ENCODE results near the gene STH. TPM values are rescaled to one million over a fixed set of nuclear protein-coding genes. Genes with fewer than 3 reads are reported as not detected.

STH gene
- total and polyA plus RNA-seq, 2 donors (not counting 1 experiment from before 2014, with no cell fraction given) = not detected

- no peak overlapping the region for H3K4me2 ChIP-seq (ENCODE audit: extremely low read depth, insufficient read depth, low read length)
- no peak overlapping the region for H2AFZ ChIP-seq (ENCODE audit: low read length)
- H3K4me1 ChIP-seq (ENCODE audit: control insufficient read depth, extremely low read depth, insufficient read depth, low read length) = peaks cover 2% of the 10 kb centered on the region
- H3K27ac ChIP-seq (ENCODE audit: insufficient read depth, low read length) = no peak overlapping the region
- no peaks in the 10 kb centered on the region for H3K9me3 ChIP-seq (ENCODE audit: control insufficient read depth, insufficient read depth, low read depth, low read length)
- no peaks in the 10 kb centered on the region for H3K36me3 ChIP-seq (ENCODE audit: control insufficient read depth, insufficient read depth, low read length)
- H4K20me1 ChIP-seq (ENCODE audit: control insufficient read depth, extremely low read depth, insufficient read depth, low read length) = no peaks in the 10 kb centered on the region
- H3K9ac ChIP-seq (ENCODE audit: insufficient read depth, low read length) = no peak overlapping the region
- TF ChIP-seq EZH2 (IDR thresholded peaks at IDR 0.05; ENCODE audit: low read length, missing control alignments) = no peak
- TF ChIP-seq, protein P1, sequence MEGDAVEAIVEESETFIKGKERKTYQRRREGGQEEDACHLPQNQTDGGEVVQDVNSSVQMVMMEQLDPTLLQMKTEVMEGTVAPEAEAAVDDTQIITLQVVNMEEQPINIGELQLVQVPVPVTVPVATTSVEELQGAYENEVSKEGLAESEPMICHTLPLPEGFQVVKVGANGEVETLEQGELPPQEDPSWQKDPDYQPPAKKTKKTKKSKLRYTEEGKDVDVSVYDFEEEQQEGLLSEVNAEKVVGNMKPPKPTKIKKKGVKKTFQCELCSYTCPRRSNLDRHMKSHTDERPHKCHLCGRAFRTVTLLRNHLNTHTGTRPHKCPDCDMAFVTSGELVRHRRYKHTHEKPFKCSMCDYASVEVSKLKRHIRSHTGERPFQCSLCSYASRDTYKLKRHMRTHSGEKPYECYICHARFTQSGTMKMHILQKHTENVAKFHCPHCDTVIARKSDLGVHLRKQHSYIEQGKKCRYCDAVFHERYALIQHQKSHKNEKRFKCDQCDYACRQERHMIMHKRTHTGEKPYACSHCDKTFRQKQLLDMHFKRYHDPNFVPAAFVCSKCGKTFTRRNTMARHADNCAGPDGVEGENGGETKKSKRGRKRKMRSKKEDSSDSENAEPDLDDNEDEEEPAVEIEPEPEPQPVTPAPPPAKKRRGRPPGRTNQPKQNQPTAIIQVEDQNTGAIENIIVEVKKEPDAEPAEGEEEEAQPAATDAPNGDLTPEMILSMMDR (conservative IDR thresholded peaks at IDR 0.05 in 1 of 2, IDR thresholded peaks at IDR 0.05 in 1 of 2; ENCODE audit: low read depth in 1 of 2, low read length in 2 of 2) = no peak
- no peak overlapping the region for H3K4me3 ChIP-seq (replicated peaks in 1 of 4; ENCODE audit: control extremely low read depth in 1 of 4, insufficient read depth in 1 of 4, low read depth in 3 of 4, low read length in 4 of 4)
- peaks cover 14% of the 10 kb centered on the region for H3K27me3 ChIP-seq (ENCODE audit: control insufficient read depth, insufficient read depth, low read length)
- no peak for DNase-seq (ENCODE audit: low read depth in 2 of 2)
- H3K79me2 ChIP-seq (ENCODE audit: control insufficient read depth, insufficient read depth, low read length) = no peaks in the 10 kb centered on the region
Measured at GRCh38 chr17:45950888-45951287, 48.2 kb upstream of the STH start.

- H3K4me3 ChIP-seq (replicated peaks in 1 of 4; ENCODE audit: control extremely low read depth in 1 of 4, insufficient read depth in 1 of 4, low read depth in 3 of 4, low read length in 4 of 4) = no peak overlapping the region
- no peak overlapping the region for H3K9ac ChIP-seq (ENCODE audit: insufficient read depth, low read length)
- H3K4me1 ChIP-seq (ENCODE audit: control insufficient read depth, extremely low read depth, insufficient read depth, low read length) = peaks cover 2% of the 10 kb centered on the region
- H3K79me2 ChIP-seq (ENCODE audit: control insufficient read depth, insufficient read depth, low read length) = no peaks in the 10 kb centered on the region
- H3K4me2 ChIP-seq (ENCODE audit: extremely low read depth, insufficient read depth, low read length) = no peak overlapping the region
- H4K20me1 ChIP-seq (ENCODE audit: control insufficient read depth, extremely low read depth, insufficient read depth, low read length) = no peaks in the 10 kb centered on the region
- H2AFZ ChIP-seq (ENCODE audit: low read length) = no peak overlapping the region
- peaks cover 14% of the 10 kb centered on the region for H3K27me3 ChIP-seq (ENCODE audit: control insufficient read depth, insufficient read depth, low read length)
- DNase-seq (ENCODE audit: low read depth in 2 of 2) = no peak
- H3K36me3 ChIP-seq (ENCODE audit: control insufficient read depth, insufficient read depth, low read length) = no peaks in the 10 kb centered on the region
- TF ChIP-seq, protein P1 (conservative IDR thresholded peaks at IDR 0.05 in 1 of 2, IDR thresholded peaks at IDR 0.05 in 1 of 2; ENCODE audit: low read depth in 1 of 2, low read length in 2 of 2) = no peak
- no peak for TF ChIP-seq EZH2 (IDR thresholded peaks at IDR 0.05; ENCODE audit: low read length, missing control alignments)
- no peaks in the 10 kb centered on the region for H3K9me3 ChIP-seq (ENCODE audit: control insufficient read depth, insufficient read depth, low read depth, low read length)
- H3K27ac ChIP-seq (ENCODE audit: insufficient read depth, low read length) = no peak overlapping the region
Measured at GRCh38 chr17:45951403-45951802, 47.6 kb upstream of the STH start.

- H3K9ac ChIP-seq (ENCODE audit: insufficient read depth, low read length) = no peak overlapping the region
- no peaks in the 10 kb centered on the region for H3K36me3 ChIP-seq (ENCODE audit: control insufficient read depth, insufficient read depth, low read length)
Measured at GRCh38 chr17:45951941-45952340, 47.1 kb upstream of the STH start.

More at GRCh38 chr17:45951941-45952340, 47.1 kb upstream of the STH start:
- Histone ChIP-seq H3K9me3 (ENCODE audit: control insufficient read depth, insufficient read depth, low read depth, low read length) (no peaks in the 10 kb centered on the region), H4K20me1 (ENCODE audit: control insufficient read depth, extremely low read depth, insufficient read depth, low read length) (no peaks in the 10 kb centered on the region), H2AFZ (ENCODE audit: low read length) (no peak overlapping the region), H3K27ac (ENCODE audit: insufficient read depth, low read length) (no peak overlapping the region), H3K79me2 (ENCODE audit: control insufficient read depth, insufficient read depth, low read length) (no peaks in the 10 kb centered on the region), H3K4me1 (ENCODE audit: control insufficient read depth, extremely low read depth, insufficient read depth, low read length) (peaks cover 2% of the 10 kb centered on the region), H3K4me2 (ENCODE audit: extremely low read depth, insufficient read depth, low read length) (no peak overlapping the region), H3K27me3 (ENCODE audit: control insufficient read depth, insufficient read depth, low read length) (peaks cover 14% of the 10 kb centered on the region), H3K4me3 (replicated peaks in 1 of 4; ENCODE audit: control extremely low read depth in 1 of 4, insufficient read depth in 1 of 4, low read depth in 3 of 4, low read length in 4 of 4) (no peak overlapping the region)
- no peak for DNase-seq (ENCODE audit: low read depth in 2 of 2)
- TF ChIP-seq, protein P1 (conservative IDR thresholded peaks at IDR 0.05 in 1 of 2, IDR thresholded peaks at IDR 0.05 in 1 of 2; ENCODE audit: low read depth in 1 of 2, low read length in 2 of 2) = no peak
- no peak for TF ChIP-seq EZH2 (IDR thresholded peaks at IDR 0.05; ENCODE audit: low read length, missing control alignments)
